K562 (cell line): ENCODE measurements around the gene UQCR11. TPM values are rescaled to one million over a fixed set of nuclear protein-coding genes. Genes with fewer than 3 reads are reported as not detected.
A peak's percentile ranks its signal among the peaks of the same experiment; 100 is the strongest.

Experiments
- CREB3L1 ChIP-seq: fragments of 450-650 bp; IDR thresholded peaks from 2 replicates; pipeline ENCODE4 v1.6.1; 2014; ENCODE audit warnings: low read depth, mild to moderate bottlenecking, moderate library complexity, borderline replicate concordance
- CREBBP ChIP-seq: IDR thresholded peaks from one replicate; pipeline ENCODE4 v1.6.1; 2012; ENCODE audit warnings: low read depth, mild to moderate bottlenecking, control low read depth, inconsistent platforms, low read length
- EP400 ChIP-seq: fragments of 450-650 bp; IDR thresholded peaks from 2 replicates; pipeline ENCODE4 v1.6.1; 2017; ENCODE audit warnings: antibody characterized with exemption, mild to moderate bottlenecking, moderate library complexity
- HMG20B ChIP-seq: fragments of 250-450 bp; sonication (Bioruptor Pico); IDR thresholded peaks from 2 replicates; pipeline ENCODE4 v1.5.0; 2021; ENCODE audit warnings: mild to moderate bottlenecking
- ID3 ChIP-seq, 2 experiments: fragments of 250-450 bp in 1 of 2; fragments of 450-650 bp in 1 of 2; sonication (Bioruptor Pico) in 1 of 2; IDR thresholded peaks; 2 replicates each; pipeline versions ENCODE4 v1.6.1 to v1.8.0; 2016 to 2021; ENCODE audit warnings: mild to moderate bottlenecking in 2 of 2, moderate library complexity in 2 of 2, missing compliant biosample characterization in 1 of 2, missing genetic modification characterization in 1 of 2
- IFI16 ChIP-seq: fragments of 250-450 bp; sonication (Bioruptor Pico); IDR thresholded peaks from 2 replicates; pipeline ENCODE4 v2.1.2; 2022; ENCODE audit warnings: mild to moderate bottlenecking, inconsistent platforms
- MTA3 ChIP-seq: fragments of 450-650 bp; formaldehyde crosslinking; IDR thresholded peaks from 2 replicates; pipeline ENCODE4 v1.6.1; 2017; ENCODE audit warnings: mild to moderate bottlenecking, borderline replicate concordance
- NCOR1 ChIP-seq: fragments of 450-650 bp; IDR thresholded peaks from 2 replicates; pipeline ENCODE4 v1.6.1; 2016; ENCODE audit warnings: mild to moderate bottlenecking, moderate library complexity
- NEUROD1 ChIP-seq: fragments of 150-350 bp; IDR thresholded peaks from 2 replicates; pipeline ENCODE4 v1.6.1; 2014; ENCODE audit warnings: borderline replicate concordance, low read length, low read depth; ENCODE audit not compliant: partially characterized antibody
- PHF21A ChIP-seq: fragments of 450-650 bp; IDR thresholded peaks from 2 replicates; pipeline ENCODE4 v1.6.1; 2017; ENCODE audit warnings: low read depth, borderline replicate concordance
- polyA plus RNA-seq, 8 experiments: library from polyadenylated mRNA; depleted of rRNA in 4 of 8; stranded (reverse) in 5 of 8; unstranded in 3 of 8; fragments of >200 nt; fragmentation: Nextera tagmentation in 2 of 8; fragmentation: Illumina TruSeq in 1 of 8; extraction: Ambion mirVana in 2 of 8; extraction: Trizol in 1 of 8; gene quantifications; 2 replicates each; pipeline versions ENCODE4 v1.2.1 to v1.2.3, GENCODE V29; 2011 to 2014; ENCODE audit warnings: inconsistent platforms in 1 of 8, missing spikeins in 1 of 8
- total RNA-seq, 7 experiments: library from RNA; depleted of rRNA in 6 of 7; stranded (reverse); fragments of >200 nt in 6 of 7; fragmentation: Illumina TruSeq in 2 of 7; extraction: Trizol in 2 of 7; gene quantifications; 2 replicates each; pipeline versions ENCODE4 v1.2.1 to v1.2.3, GENCODE V29; 2011 to 2021; ENCODE audit warnings: low replicate concordance in 1 of 7
- TF ChIP-seq, protein P1 (sequence below), 2 experiments: fragments of 450-650 bp; IDR thresholded peaks; 2 replicates each; pipeline ENCODE4 v1.6.1; 2016; ENCODE audit warnings: mild to moderate bottlenecking in 2 of 2, borderline replicate concordance in 1 of 2, low read depth in 1 of 2, moderate library complexity in 1 of 2
- TF ChIP-seq, protein P2 (sequence below): IDR thresholded peaks from 2 replicates; pipeline ENCODE4 v1.6.1; 2014; ENCODE audit warnings: antibody characterized with exemption
- TF ChIP-seq, protein P3 (sequence below): fragments of 450-650 bp; formaldehyde crosslinking; IDR thresholded peaks from 2 replicates; pipeline ENCODE4 v1.4.0; 2022; ENCODE audit warnings: missing genetic modification characterization

The UQCR11 gene
- total and polyA plus RNA-seq, 9 of the 15 experiments (the other 6 are each of a cell fraction or from before 2014, with no cell fraction given), result 57.6 to 394 (median 259) TPM

GRCh38 chr19:1632462-1633268 lies 27.4 kb upstream of the UQCR11 start (continued):
- TF ChIP-seq, protein P1, sequence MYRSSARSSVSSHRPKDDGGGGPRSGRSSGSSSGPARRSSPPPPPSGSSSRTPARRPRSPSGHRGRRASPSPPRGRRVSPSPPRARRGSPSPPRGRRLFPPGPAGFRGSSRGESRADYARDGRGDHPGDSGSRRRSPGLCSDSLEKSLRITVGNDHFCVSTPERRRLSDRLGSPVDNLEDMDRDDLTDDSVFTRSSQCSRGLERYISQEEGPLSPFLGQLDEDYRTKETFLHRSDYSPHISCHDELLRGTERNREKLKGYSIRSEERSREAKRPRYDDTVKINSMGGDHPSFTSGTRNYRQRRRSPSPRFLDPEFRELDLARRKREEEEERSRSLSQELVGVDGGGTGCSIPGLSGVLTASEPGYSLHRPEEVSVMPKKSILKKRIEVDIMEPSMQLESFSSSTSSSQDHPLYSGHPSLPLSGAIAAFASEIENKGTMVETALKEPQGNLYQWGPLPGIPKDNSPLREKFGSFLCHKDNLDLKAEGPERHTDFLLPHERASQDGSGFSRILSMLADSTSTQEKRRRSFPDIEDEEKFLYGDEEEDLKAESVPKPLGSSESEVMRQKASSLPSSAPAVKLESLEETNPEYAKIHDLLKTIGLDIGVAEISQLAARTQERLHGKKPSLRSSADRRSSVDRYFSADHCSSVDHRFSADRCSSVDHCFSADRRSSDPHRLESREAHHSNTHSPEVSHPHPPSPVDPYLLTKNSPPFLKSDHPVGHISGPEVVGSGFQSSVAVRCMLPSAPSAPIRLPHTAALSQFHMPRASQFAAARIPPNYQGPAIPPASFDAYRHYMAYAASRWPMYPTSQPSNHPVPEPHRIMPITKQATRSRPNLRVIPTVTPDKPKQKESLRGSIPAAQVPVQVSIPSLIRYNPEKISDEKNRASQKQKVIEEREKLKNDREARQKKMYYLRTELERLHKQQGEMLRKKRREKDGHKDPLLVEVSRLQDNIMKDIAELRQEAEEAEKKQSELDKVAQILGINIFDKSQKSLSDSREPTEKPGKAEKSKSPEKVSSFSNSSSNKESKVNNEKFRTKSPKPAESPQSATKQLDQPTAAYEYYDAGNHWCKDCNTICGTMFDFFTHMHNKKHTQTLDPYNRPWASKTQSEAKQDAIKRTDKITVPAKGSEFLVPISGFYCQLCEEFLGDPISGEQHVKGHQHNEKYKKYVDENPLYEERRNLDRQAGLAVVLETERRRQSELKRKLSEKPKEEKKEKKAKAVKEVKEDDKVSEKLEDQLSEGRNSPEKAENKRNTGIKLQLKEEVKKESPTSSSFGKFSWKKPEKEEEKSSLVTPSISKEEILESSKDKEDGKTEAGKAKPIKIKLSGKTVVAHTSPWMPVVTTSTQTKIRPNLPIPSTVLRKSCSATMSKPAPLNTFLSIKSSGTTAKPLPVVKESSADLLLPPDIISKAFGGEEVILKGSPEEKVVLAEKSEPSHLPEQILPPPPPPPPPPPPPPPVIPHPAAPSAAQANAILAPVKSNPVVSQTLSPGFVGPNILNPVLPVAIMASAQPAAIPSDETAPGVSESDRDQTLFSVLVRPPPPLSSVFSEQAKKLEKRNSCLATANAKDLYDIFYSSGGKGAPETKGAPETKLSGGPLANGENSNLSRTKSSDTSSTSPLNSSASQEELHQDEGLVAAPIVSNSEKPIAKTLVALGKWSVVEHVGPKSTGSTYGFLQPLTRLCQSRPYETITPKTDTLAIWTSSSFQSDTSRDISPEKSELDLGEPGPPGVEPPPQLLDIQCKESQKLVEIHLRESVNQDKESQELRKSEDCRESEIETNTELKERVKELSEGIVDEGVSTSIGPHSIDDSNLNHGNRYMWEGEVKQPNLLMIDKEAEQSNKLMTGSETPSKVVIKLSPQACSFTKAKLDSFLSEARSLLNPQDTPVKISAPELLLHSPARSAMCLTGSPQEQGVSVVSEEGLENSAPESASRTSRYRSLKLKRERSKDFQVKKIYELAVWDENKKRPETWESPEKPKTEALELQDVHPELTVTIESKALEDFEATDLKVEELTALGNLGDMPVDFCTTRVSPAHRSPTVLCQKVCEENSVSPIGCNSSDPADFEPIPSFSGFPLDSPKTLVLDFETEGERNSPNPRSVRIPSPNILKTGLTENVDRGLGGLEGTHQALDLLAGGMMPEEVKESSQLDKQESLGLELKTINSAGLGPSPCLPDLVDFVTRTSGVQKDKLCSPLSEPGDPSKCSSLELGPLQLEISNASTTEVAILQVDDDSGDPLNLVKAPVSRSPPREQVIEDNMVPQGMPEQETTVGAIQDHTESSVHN (IDR thresholded peaks at IDR 0.05; ENCODE audit: borderline replicate concordance in 1 of 2, low read depth in 1 of 2), result no peak
- TF ChIP-seq EP400 (no peak), NEUROD1 (no peak), CREB3L1 (no peak), NCOR1 (peak; percentile 68), IFI16 (CRISPR knock-in tag) (no peak), ID3 (CRISPR knock-in tag; IDR thresholded peaks at IDR 0.05) (no peak), ID3 (tag; IDR thresholded peaks at IDR 0.05) (0 out of 2 replicates have a peak, but pooled peaks have one; percentile 18), CREBBP (no peak), MTA3 (0 out of 2 replicates have a peak, but pooled peaks have one; percentile 51), PHF21A (no peak), HMG20B (CRISPR knock-in tag) (no peak)
- TF ChIP-seq, protein P2, sequence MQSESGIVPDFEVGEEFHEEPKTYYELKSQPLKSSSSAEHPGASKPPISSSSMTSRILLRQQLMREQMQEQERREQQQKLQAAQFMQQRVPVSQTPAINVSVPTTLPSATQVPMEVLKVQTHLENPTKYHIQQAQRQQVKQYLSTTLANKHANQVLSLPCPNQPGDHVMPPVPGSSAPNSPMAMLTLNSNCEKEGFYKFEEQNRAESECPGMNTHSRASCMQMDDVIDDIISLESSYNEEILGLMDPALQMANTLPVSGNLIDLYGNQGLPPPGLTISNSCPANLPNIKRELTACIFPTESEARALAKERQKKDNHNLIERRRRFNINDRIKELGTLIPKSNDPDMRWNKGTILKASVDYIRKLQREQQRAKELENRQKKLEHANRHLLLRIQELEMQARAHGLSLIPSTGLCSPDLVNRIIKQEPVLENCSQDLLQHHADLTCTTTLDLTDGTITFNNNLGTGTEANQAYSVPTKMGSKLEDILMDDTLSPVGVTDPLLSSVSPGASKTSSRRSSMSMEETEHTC, result no peak
- TF ChIP-seq, protein P3, sequence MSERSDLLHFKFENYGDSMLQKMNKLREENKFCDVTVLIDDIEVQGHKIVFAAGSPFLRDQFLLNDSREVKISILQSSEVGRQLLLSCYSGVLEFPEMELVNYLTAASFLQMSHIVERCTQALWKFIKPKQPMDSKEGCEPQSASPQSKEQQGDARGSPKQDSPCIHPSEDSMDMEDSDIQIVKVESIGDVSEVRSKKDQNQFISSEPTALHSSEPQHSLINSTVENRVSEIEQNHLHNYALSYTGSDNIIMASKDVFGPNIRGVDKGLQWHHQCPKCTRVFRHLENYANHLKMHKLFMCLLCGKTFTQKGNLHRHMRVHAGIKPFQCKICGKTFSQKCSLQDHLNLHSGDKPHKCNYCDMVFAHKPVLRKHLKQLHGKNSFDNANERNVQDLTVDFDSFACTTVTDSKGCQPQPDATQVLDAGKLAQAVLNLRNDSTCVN, result no peak
